PFSK-1 (cell line): ENCODE results near the gene GLRX.

ENCODE experiments used
- FOXP2 ChIP-seq: optimal IDR thresholded peaks from 2 replicates; pipeline ENCODE3; 2011; ENCODE audit warnings: borderline replicate concordance, control low read depth, inconsistent platforms; ENCODE audit not compliant: insufficient read depth; ENCODE audit errors: extremely low read length, extremely low read depth
- POLR2AphosphoS5 ChIP-seq: IDR thresholded peaks from 2 replicates; pipeline ENCODE4 v1.6.1; 2012; ENCODE audit warnings: low read depth, mild to moderate bottlenecking, control low read depth, low read length, moderate library complexity
- REST ChIP-seq, 2 experiments: IDR thresholded peaks; 2 replicates each; pipeline versions ENCODE4 v1.6.1 to v1.8.0; 2011 to 2012; ENCODE audit warnings: low read depth in 2 of 2, low read length in 2 of 2, control low read depth in 1 of 2, inconsistent platforms in 1 of 2, mild to moderate bottlenecking in 1 of 2, moderate library complexity in 1 of 2; ENCODE audit not compliant: insufficient read depth in 1 of 2
- SIN3A ChIP-seq: IDR thresholded peaks from 2 replicates; pipeline ENCODE4 v1.6.1; 2012; ENCODE audit warnings: mild to moderate bottlenecking, low read length, moderate library complexity, borderline replicate concordance; ENCODE audit not compliant: insufficient read depth
- TAF1 ChIP-seq: IDR thresholded peaks from 2 replicates; pipeline ENCODE4 v1.6.1; 2012; ENCODE audit warnings: low read length, control low read depth, borderline replicate concordance; ENCODE audit not compliant: insufficient read depth

GLRX gene

GRCh38 chr5:95780597-95780996 lies 41.9 kb downstream of the GLRX start:
- TF ChIP-seq FOXP2 = no peak
- TF ChIP-seq TAF1 = no peak
- no peak for TF ChIP-seq SIN3A
- TF ChIP-seq REST (IDR thresholded peaks at IDR 0.05; ENCODE audit: insufficient read depth in 1 of 2, low read depth in 2 of 2, low read length in 2 of 2) = no peak
- TF ChIP-seq POLR2AphosphoS5 = no peak

- no peak for TF ChIP-seq POLR2AphosphoS5
- no peak for TF ChIP-seq REST (IDR thresholded peaks at IDR 0.05; ENCODE audit: insufficient read depth in 1 of 2, low read depth in 2 of 2, low read length in 2 of 2)
- TF ChIP-seq FOXP2 = no peak
- TF ChIP-seq SIN3A = no peak
- TF ChIP-seq TAF1 = no peak
Observed at GRCh38 chr5:95779611-95780010, 42.9 kb downstream of the GLRX start.

- TF ChIP-seq FOXP2 = no peak
- no peak for TF ChIP-seq TAF1
- TF ChIP-seq SIN3A = no peak
- no peak for TF ChIP-seq POLR2AphosphoS5
- TF ChIP-seq REST (IDR thresholded peaks at IDR 0.05; ENCODE audit: insufficient read depth in 1 of 2, low read depth in 2 of 2, low read length in 2 of 2) = no peak
Observed at GRCh38 chr5:95778713-95779436, 43.7 kb downstream of the GLRX start.

GRCh38 chr5:95777441-95777840 lies 45.1 kb downstream of the GLRX start:
- no peak for TF ChIP-seq SIN3A
- no peak for TF ChIP-seq TAF1
- TF ChIP-seq POLR2AphosphoS5 = no peak
- no peak for TF ChIP-seq FOXP2
- no peak for TF ChIP-seq REST (IDR thresholded peaks at IDR 0.05; ENCODE audit: insufficient read depth in 1 of 2, low read depth in 2 of 2, low read length in 2 of 2)
